GM21447 (cell line): ENCODE results near the gene CD247.

Experiments
- ATAC-seq: cut with Tn5 transposase; IDR thresholded peaks from one replicate; pipeline ENCODE4 v1.9.1; 2021; ENCODE audit not compliant: unreplicated experiment

Gene CD247

DNA sequence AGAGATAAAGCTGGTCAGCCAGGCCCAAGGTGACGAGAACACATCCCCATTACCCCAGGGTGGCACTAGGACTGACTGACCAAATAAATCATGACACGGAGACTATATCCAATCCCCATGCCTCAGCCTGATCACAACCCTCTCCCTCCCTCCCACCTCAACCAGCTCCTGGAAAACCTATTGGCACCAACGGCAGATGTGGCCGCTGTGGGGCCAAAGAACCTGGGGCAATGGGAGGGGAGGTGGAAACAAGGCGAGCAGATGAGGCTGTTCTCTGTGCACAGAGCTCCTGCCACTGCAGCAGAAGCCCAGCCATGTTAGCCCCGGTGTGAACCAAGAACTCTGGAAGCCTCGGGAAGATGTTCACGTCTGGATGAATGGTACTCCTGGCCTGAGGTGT is 77.6 kb downstream of the CD247 start:
- ATAC-seq = no peak

- ATAC-seq = no peak
Measured at GRCh38 chr1:167440345-167440744, 78.0 kb downstream of the CD247 start.

DNA sequence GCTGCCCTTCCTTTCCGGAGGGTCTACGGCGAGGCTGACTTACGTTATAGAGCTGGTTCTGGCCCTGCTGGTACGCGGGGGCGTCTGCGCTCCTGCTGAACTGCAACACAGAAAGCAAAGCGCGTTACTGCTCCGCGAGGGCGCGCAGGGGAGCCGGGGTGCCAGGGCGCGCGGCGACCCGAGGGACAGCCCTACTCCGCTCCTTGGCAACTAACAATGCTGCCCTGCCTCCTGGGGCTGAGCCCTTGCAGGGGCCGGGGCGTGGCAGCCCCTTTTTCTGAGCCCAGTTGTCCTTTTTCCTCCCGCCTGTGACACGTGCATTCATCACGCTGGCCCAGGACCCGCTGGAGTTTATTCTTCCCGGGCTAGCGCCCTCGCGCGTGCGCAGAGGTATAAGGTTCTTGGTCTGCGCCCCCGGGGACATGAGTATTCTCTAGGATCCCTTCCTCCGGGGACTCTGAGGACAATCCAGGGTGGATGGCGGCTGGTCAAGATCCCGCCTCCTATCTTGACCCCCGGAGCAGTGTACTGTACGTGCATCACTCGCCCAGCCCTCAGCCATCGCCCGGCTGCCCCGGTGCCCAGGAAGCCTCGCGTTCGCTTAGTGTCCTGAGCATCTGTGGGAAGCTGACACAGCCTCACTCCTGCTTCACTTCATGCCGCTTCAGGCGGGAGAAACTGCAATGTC is 78.9 kb downstream of the CD247 start:
- ATAC-seq = no peak

DNA sequence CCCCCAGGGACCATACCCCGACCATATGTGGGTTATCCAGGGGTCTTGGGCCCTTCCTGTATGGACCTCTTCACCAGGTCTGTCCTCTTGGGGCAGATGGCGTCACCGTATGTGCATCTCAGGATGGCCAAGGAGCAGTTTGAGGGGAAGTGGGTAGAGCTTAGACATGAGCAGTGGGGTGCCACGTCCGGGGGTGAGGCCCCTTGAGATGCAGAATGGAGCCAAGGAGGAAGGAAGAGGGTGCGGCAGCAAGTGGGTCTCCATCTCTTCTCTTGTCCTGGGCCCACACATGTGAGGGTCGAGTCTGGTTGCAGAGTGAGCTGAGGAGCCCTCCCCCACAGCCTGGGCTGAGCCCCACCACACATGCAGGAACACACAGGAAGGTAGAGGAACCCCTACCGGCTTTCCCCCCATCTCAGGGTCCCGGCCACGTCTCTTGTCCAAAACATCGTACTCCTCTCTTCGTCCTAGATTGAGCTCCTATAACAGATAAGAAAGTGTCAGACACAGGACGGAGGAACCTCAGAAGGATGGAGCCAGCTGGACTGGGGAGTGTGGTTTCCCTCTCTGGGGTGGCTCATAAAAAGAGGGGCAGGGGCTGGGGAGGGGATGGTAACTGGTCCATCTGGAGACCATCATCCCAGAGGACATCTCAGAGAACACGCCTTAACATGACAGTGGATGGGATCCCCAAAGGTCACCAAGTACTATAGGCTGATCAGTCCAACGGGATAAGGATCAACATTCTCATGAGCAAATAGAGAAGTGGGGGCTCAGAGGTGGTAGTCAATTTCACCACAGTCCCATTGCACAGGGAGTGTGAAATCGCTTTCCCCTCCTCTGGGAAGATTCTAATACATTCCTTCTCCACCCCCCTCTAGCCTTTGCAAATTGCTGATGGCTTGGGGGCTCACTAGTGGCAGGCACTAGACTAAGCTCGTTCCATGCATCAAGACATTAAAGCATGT is 79.9 kb downstream of the CD247 start:
- ATAC-seq = no peak

- no peak for ATAC-seq
Measured at GRCh38 chr1:167435484-167435883, 82.8 kb downstream of the CD247 start.

DNA sequence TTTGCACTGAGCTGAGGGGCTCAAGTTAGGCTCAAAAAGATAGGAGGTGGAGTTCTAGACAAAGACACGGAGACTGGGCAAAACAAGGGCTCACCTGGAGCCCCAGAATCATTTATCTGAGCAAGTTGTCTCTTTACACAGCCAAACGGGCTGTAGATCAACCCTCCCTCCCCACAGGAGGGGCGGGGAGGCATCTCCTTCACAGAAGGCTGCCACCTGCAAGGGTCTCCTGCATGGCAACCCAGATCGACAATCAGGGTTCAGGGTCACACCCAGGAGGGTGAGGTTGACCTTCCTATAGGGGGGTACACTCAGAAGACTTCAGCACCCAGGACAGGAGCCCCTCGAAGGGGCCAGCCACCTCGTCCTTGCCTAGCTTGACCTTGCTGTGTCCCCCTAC is 84.0 kb downstream of the CD247 start:
- ATAC-seq = no peak

- ATAC-seq = no peak
Measured at GRCh38 chr1:167433884-167434283, 84.4 kb downstream of the CD247 start.

DNA sequence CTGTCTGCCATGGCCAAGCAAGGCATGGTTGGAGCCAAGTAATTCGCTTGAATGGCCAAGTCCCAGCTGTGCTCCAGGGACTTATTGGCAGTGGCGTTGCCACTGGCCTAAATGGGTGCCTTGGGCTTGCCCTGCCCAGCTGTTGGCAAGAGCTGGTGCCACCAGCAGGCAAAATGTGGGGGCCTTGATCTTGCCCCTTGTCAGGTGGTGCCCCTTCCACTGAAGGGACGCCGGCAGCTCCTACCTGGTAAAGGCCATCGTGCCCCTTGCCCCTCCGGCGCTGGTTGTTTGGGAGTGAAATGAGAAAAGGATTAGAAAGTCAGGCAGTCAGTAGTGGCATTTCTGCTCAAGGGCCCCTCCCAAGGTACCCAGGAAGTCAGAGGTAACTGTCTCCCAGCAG is 85.5 kb downstream of the CD247 start:
- ATAC-seq = no peak

DNA sequence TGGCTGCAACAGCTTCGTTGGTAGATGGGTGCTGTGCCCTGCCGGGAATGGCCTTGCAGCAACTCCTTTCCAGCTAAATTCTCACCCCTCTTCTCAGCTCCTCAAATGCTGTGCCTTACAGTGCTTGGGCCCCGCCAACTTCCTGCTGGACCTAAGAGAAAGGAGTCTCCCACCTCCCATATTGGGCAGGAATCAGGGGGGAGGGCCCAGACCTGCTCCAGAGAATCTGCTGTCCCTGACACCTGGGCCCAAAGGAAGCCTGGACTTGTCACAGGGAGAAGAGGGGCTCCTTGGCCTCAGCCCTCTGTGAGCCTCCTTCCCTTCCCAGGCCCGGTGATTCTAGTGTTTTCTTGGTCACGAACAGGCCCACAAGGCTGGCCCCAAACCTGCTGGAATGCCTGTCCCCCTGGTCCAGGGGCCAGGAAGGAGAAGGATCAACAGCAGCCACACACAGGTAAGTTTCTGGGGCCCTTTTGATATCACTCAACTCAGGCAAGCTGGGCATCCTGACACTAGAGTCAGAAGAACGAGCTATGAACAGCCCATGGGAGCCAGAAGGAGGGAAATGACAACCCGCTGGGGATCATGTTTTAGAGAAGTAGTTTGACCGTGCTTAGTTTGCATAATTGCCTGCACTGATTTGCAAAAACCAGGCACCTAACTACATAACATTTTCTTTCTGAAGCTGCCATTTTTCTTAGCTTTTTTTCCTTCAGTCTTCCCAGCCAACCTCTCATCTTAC is 86.2 kb downstream of the CD247 start:
- ATAC-seq = no peak

- ATAC-seq = peak; percentile 46
Measured at GRCh38 chr1:167431261-167431908, 86.9 kb downstream of the CD247 start.

GRCh38 chr1:167430849-167431242 is 87.5 kb downstream of the CD247 start:
- no peak for ATAC-seq

- peak; percentile 36 for ATAC-seq
Measured at GRCh38 chr1:167430134-167430848, 88.0 kb downstream of the CD247 start.

GRCh38 chr1:167429612-167430011 is 88.7 kb downstream of the CD247 start:
- peak; percentile 61 for ATAC-seq

DNA sequence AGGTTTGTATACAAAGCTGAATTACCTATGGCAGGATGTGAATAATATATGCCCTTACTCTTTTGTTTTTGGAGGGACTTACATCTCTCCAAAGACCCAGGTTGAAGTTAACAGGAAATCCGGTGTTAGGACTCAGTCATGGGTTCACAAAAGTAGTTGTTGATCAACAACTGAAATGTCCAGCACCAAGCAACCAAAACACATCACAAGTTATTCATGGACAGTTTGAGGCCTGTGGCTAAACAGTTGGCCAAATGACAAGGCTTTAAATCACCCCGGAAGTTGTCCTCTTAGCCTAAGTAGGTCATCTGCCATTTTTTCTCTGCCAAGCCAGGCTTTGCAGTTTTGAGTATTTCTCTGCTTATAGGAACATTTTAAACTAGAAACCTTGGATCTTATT is 89.9 kb downstream of the CD247 start:
- no peak for ATAC-seq

DNA sequence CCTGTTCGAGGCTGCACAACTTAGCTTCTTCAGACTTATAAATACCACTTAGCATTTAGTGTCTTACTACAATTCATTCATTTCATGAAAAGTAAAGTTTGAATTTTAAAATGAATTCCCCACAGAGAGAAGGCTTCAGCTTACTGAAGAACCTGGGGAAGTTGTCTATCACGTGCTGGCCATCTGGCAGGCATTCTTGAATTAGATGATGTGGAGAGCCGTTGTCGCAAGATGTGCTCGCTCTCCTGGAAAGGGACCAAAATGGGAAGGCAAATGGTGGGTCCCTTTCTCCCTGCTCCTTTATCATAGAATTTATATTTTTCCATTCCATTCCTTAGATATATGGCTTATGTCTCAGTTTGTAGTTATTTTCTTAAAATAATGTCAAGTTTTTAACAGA is 90.5 kb downstream of the CD247 start:
- ATAC-seq = no peak

GRCh38 chr1:167426716-167427115 is 91.6 kb downstream of the CD247 start:
- ATAC-seq = no peak

DNA sequence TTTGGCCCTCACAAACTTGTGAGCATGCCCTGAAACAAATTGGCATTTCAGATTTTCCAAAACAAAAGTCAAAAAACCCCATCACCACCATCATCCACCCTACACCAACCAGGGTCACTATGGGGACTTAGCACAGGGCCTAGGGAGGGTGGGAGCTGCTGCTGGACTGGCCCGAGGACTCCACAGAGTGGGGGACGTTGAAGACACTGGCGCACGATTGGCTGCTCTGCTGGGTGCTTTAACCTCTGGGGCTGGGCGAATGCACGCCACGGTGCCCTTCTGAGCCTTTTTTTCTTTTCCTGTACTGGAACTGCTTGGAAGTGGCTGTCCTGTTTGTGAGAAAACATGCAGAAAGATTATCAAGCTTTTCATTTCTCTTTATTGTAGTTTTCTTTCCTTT is 92.8 kb downstream of the CD247 start:
- no peak for ATAC-seq

GRCh38 chr1:167423684-167424619 is 94.4 kb downstream of the CD247 start:
- ATAC-seq = no peak

DNA sequence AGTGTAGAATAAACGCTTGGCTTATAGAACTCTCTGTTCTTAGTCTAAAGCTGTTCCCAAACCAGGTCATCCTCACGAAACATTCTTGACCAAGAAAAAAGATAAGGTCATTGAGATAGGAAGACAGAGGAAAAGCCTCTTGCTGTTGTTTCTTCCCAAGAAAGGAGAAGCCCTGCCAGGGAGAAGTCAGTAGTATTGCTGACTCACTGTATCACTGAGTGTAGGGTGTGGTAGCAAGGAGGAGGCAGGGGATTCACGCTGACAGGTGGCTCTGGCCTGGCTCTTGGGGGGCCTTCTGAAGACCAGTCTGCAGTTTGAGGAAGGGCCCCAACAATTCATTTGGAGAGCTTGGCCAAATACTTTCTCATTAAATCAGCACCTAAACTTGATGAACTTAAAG is 97.8 kb downstream of the CD247 start:
- ATAC-seq = no peak
